HepG2 (cell line): ENCODE measurements around the gene TUBB4B. TPM values are rescaled to one million over a fixed set of nuclear protein-coding genes. Genes with fewer than 3 reads are reported as not detected.
A peak's percentile ranks its signal among the peaks of the same experiment; 100 is the strongest.

ENCODE experiments used
- FLYWCH1 ChIP-seq: sonication (generic); formaldehyde crosslinking; IDR thresholded peaks from 2 replicates; pipeline ENCODE4 v1.8.1; 2023; ENCODE audit warnings: mild to moderate bottlenecking, missing genetic modification reagents
- FOXC1 ChIP-seq: sonication (generic); formaldehyde crosslinking; IDR thresholded peaks from 2 replicates; pipeline ENCODE4 v1.8.0; 2022; ENCODE audit warnings: mild to moderate bottlenecking, missing genetic modification reagents, borderline replicate concordance
- GABPA ChIP-seq, 2 experiments: IDR thresholded peaks; 2 replicates each; pipeline ENCODE4 v1.6.1; 2011 to 2016; ENCODE audit warnings: low read depth in 2 of 2, low read length in 1 of 2, missing biosample characterization in 1 of 2, missing genetic modification characterization in 1 of 2
- HOXA7 ChIP-seq: sonication (generic); formaldehyde crosslinking; IDR thresholded peaks from 2 replicates; pipeline ENCODE4 v1.8.1; 2022; ENCODE audit warnings: mild to moderate bottlenecking, missing genetic modification reagents, moderate library complexity
- MAZ ChIP-seq, 2 experiments: sonication (generic) in 1 of 2; formaldehyde crosslinking in 1 of 2; IDR thresholded peaks; 2 replicates each; pipeline versions ENCODE4 v1.5.0 to v1.6.1; 2012 to 2020; ENCODE audit warnings: low read depth in 2 of 2, mild to moderate bottlenecking in 2 of 2, borderline replicate concordance in 1 of 2, improper control_type of control experiment in 1 of 2, low read length in 1 of 2, missing genetic modification reagents in 1 of 2, moderate library complexity in 1 of 2
- PAWR ChIP-seq: sonication (generic); formaldehyde crosslinking; IDR thresholded peaks from 2 replicates; pipeline ENCODE4 v1.4.0; 2020; ENCODE audit warnings: missing genetic modification reagents, mild to moderate bottlenecking, borderline replicate concordance
- SRY ChIP-seq: sonication (generic); formaldehyde crosslinking; IDR thresholded peaks from 2 replicates; pipeline ENCODE4 v1.8.0; 2022; ENCODE audit warnings: mild to moderate bottlenecking, missing genetic modification reagents
- TCF7L2 ChIP-seq: IDR thresholded peaks from 2 replicates; pipeline ENCODE4 v1.6.1; 2011; ENCODE audit warnings: mild to moderate bottlenecking, low read depth, low read length, moderate library complexity
- ZFP82 ChIP-seq: sonication (generic); formaldehyde crosslinking; IDR thresholded peaks from 2 replicates; pipeline ENCODE4 v1.5.1; 2020; ENCODE audit warnings: mild to moderate bottlenecking, missing genetic modification reagents, borderline replicate concordance
- ZNF234 ChIP-seq: sonication (generic); formaldehyde crosslinking; conservative IDR thresholded peaks from 2 replicates; pipeline ENCODE4 v1.5.1; 2020; ENCODE audit warnings: mild to moderate bottlenecking, missing genetic modification reagents
- ZNF263 ChIP-seq: sonication (generic); formaldehyde crosslinking; IDR thresholded peaks from 2 replicates; pipeline ENCODE4 v1.4.0; 2020; ENCODE audit warnings: missing genetic modification reagents
- ZNF501 ChIP-seq: sonication (generic); formaldehyde crosslinking; IDR thresholded peaks from 2 replicates; pipeline ENCODE4 v1.5.1; 2020; ENCODE audit warnings: mild to moderate bottlenecking, moderate library complexity, missing genetic modification reagents
- ZNF660 ChIP-seq: sonication (generic); formaldehyde crosslinking; IDR thresholded peaks from 2 replicates; pipeline ENCODE4 v1.5.1; 2020; ENCODE audit warnings: mild to moderate bottlenecking, low read depth, missing genetic modification reagents, borderline replicate concordance
- ZNF780A ChIP-seq: sonication (generic); formaldehyde crosslinking; IDR thresholded peaks from 2 replicates; pipeline ENCODE4 v1.8.0; 2022; ENCODE audit warnings: mild to moderate bottlenecking, missing genetic modification reagents, moderate library complexity
- ZNF841 ChIP-seq: sonication (generic); formaldehyde crosslinking; IDR thresholded peaks from 2 replicates; pipeline ENCODE4 v1.8.1; 2023; ENCODE audit warnings: missing genetic modification reagents, borderline replicate concordance
- ZNF883 ChIP-seq: sonication (generic); formaldehyde crosslinking; IDR thresholded peaks from 2 replicates; pipeline ENCODE4 v1.5.1; 2020; ENCODE audit warnings: mild to moderate bottlenecking, missing genetic modification reagents; ENCODE audit errors: not compliant biosample characterization
- polyA plus RNA-seq, 8 experiments: library from polyadenylated mRNA; depleted of rRNA in 3 of 8; stranded (reverse) in 7 of 8; unstranded in 1 of 8; fragments of >200 nt; fragmentation: Illumina TruSeq in 4 of 8; extraction: Trizol in 4 of 8; gene quantifications; 2 replicates each; pipeline versions ENCODE4 v1.2.1 to v1.2.3, GENCODE V29; 2011 to 2016; ENCODE audit warnings: low read depth in 4 of 8, missing spikeins in 1 of 8, mixed read lengths in 1 of 8; ENCODE audit not compliant: insufficient read depth in 1 of 8
- total RNA-seq, 5 experiments: library from RNA; depleted of rRNA; stranded (reverse); fragments of >200 nt; fragmentation: Illumina TruSeq; extraction: Trizol; gene quantifications; 2 replicates each; pipeline ENCODE4 v1.2.3, GENCODE V29; 2016; ENCODE audit warnings: low read depth in 1 of 5
- TF ChIP-seq, protein P1 (sequence below): IDR thresholded peaks from 2 replicates; pipeline ENCODE4 v1.6.1; 2016; ENCODE audit warnings: low read depth
- TF ChIP-seq, protein P2 (sequence below): sonication (generic); formaldehyde crosslinking; IDR thresholded peaks from 2 replicates; pipeline ENCODE4 v1.8.0; 2022; ENCODE audit warnings: mild to moderate bottlenecking, missing genetic modification reagents
- TF ChIP-seq, protein P3 (sequence below): IDR thresholded peaks from 2 replicates; pipeline ENCODE4 v1.6.1; 2012; ENCODE audit warnings: low read depth, low read length, improper control_type of control experiment
- TF ChIP-seq, protein P4 (sequence below): sonication (generic); formaldehyde crosslinking; IDR thresholded peaks from 2 replicates; pipeline ENCODE4 v1.4.0; 2020; ENCODE audit warnings: missing genetic modification reagents

The TUBB4B gene
- total and polyA plus RNA-seq, 2 of the 13 experiments (the other 11 are each of a cell fraction or from before 2014, with no cell fraction given): 182 to 412 TPM

DNA sequence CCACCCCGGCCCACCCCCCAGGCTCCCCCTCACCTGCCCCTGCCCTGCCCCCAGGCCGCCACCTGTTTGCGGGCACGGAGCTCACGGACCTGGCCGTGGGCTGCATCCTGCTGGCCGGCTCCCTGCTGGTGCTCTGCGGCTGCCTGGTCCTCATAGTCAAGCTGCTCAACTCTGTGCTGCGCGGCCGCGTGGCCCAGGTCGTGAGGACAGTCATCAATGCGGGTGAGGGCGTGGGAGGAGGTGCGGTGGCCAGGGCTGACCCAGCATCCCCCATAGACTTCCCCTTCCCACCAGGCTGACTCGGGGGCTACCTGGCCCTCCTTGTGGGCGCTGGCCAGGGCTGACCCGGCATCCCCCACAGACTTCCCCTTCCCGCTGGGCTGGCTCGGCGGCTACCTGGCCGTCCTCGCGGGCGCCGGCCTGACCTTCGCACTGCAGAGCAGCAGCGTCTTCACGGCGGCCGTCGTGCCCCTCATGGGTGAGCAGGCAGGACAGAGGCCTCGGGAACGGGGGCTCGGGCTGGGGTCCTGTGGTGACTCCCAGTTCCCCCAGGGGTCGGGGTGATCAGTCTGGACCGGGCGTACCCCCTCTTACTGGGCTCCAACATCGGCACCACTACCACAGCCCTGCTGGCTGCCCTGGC, 6.9 kb upstream of the TUBB4B start (continued):
- TF ChIP-seq, protein P1, sequence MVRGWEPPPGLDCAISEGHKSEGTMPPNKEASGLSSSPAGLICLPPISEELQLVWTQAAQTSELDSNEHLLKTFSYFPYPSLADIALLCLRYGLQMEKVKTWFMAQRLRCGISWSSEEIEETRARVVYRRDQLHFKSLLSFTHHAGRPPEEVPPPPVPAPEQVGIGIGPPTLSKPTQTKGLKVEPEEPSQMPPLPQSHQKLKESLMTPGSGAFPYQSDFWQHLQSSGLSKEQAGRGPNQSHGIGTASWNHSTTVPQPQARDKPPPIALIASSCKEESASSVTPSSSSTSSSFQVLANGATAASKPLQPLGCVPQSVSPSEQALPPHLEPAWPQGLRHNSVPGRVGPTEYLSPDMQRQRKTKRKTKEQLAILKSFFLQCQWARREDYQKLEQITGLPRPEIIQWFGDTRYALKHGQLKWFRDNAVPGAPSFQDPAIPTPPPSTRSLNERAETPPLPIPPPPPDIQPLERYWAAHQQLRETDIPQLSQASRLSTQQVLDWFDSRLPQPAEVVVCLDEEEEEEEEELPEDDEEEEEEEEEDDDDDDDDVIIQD (CRISPR knock-in tag): no peak
- TF ChIP-seq GABPA (IDR thresholded peaks at IDR 0.05; ENCODE audit: low read depth, low read length) (no peak), GABPA (CRISPR knock-in tag; IDR thresholded peaks at IDR 0.05; ENCODE audit: low read depth) (no peak), FLYWCH1 (CRISPR knock-in tag) (no peak), ZNF501 (CRISPR knock-in tag) (no peak), PAWR (CRISPR knock-in tag) (no peak), TCF7L2 (no peak), ZNF263 (0 out of 2 replicates have a peak, but pooled peaks have one; percentile 31), ZNF660 (CRISPR knock-in tag) (no peak), SRY (0 out of 2 replicates have a peak, but pooled peaks have one; percentile 25), ZNF234 (CRISPR knock-in tag) (no peak), FOXC1 (CRISPR knock-in tag) (0 out of 2 replicates have a peak, but pooled peaks have one; percentile 27), ZNF841 (no peak), ZFP82 (no peak), HOXA7 (CRISPR knock-in tag) (no peak), ZNF780A (CRISPR knock-in tag) (no peak), ZNF883 (no peak), MAZ (IDR thresholded peaks at IDR 0.05; ENCODE audit: borderline replicate concordance, low read depth, low read length) (no peak), MAZ (CRISPR knock-in tag; IDR thresholded peaks at IDR 0.05; ENCODE audit: low read depth) (peak; percentile 35; the same call in 1 of the 2 replicates)
- TF ChIP-seq, protein P2, sequence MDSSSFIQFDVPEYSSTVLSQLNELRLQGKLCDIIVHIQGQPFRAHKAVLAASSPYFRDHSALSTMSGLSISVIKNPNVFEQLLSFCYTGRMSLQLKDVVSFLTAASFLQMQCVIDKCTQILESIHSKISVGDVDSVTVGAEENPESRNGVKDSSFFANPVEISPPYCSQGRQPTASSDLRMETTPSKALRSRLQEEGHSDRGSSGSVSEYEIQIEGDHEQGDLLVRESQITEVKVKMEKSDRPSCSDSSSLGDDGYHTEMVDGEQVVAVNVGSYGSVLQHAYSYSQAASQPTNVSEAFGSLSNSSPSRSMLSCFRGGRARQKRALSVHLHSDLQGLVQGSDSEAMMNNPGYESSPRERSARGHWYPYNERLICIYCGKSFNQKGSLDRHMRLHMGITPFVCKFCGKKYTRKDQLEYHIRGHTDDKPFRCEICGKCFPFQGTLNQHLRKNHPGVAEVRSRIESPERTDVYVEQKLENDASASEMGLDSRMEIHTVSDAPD (CRISPR knock-in tag): no peak
- TF ChIP-seq, protein P3, sequence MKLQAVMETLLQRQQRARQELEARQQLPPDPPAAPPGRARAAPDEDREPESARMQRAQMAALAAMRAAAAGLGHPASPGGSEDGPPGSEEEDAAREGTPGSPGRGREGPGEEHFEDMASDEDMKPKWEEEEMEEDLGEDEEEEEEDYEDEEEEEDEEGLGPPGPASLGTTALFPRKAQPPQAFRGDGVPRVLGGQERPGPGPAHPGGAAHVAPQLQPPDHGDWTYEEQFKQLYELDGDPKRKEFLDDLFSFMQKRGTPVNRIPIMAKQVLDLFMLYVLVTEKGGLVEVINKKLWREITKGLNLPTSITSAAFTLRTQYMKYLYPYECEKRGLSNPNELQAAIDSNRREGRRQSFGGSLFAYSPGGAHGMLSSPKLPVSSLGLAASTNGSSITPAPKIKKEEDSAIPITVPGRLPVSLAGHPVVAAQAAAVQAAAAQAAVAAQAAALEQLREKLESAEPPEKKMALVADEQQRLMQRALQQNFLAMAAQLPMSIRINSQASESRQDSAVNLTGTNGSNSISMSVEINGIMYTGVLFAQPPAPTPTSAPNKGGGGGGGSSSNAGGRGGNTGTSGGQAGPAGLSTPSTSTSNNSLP: no peak
- TF ChIP-seq, protein P4, sequence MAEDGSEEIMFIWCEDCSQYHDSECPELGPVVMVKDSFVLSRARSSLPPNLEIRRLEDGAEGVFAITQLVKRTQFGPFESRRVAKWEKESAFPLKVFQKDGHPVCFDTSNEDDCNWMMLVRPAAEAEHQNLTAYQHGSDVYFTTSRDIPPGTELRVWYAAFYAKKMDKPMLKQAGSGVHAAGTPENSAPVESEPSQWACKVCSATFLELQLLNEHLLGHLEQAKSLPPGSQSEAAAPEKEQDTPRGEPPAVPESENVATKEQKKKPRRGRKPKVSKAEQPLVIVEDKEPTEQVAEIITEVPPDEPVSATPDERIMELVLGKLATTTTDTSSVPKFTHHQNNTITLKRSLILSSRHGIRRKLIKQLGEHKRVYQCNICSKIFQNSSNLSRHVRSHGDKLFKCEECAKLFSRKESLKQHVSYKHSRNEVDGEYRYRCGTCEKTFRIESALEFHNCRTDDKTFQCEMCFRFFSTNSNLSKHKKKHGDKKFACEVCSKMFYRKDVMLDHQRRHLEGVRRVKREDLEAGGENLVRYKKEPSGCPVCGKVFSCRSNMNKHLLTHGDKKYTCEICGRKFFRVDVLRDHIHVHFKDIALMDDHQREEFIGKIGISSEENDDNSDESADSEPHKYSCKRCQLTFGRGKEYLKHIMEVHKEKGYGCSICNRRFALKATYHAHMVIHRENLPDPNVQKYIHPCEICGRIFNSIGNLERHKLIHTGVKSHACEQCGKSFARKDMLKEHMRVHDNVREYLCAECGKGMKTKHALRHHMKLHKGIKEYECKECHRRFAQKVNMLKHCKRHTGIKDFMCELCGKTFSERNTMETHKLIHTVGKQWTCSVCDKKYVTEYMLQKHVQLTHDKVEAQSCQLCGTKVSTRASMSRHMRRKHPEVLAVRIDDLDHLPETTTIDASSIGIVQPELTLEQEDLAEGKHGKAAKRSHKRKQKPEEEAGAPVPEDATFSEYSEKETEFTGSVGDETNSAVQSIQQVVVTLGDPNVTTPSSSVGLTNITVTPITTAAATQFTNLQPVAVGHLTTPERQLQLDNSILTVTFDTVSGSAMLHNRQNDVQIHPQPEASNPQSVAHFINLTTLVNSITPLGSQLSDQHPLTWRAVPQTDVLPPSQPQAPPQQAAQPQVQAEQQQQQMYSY (CRISPR knock-in tag): no peak
